Ishikawa (cell line): ENCODE results near the gene MFSD2A.

Experiments
- CEBPB ChIP-seq: IDR thresholded peaks from 2 replicates; pipeline ENCODE4 v1.6.1; 2012
- CREB1 ChIP-seq: IDR thresholded peaks from 2 replicates; pipeline ENCODE4 v1.6.1; 2012; ENCODE audit warnings: low read depth
- EGR1 ChIP-seq: IDR thresholded peaks from 2 replicates; pipeline ENCODE4 v1.6.1; 2012
- EP300 ChIP-seq: IDR thresholded peaks from 2 replicates; pipeline ENCODE4 v1.6.1; 2012; ENCODE audit warnings: borderline replicate concordance
- NFIC ChIP-seq: IDR thresholded peaks from 2 replicates; pipeline ENCODE4 v1.6.1; 2012
- RAD21 ChIP-seq: IDR thresholded peaks from 2 replicates; pipeline ENCODE4 v1.6.1; 2012; ENCODE audit warnings: low read depth
- TAF1 ChIP-seq: IDR thresholded peaks from 2 replicates; pipeline ENCODE4 v1.6.1; 2012; ENCODE audit warnings: low read depth, mild to moderate bottlenecking
- TCF12 ChIP-seq: IDR thresholded peaks from 2 replicates; pipeline ENCODE4 v1.6.1; 2012; ENCODE audit warnings: low read depth
- TEAD4 ChIP-seq: IDR thresholded peaks from 2 replicates; pipeline ENCODE4 v1.6.1; 2012
- YY1 ChIP-seq: IDR thresholded peaks from 2 replicates; pipeline ENCODE4 v1.6.1; 2012; ENCODE audit warnings: low read depth
- ZBTB7A ChIP-seq: IDR thresholded peaks from 2 replicates; pipeline ENCODE4 v1.6.1; 2012; ENCODE audit warnings: low read depth
- TF ChIP-seq, protein P1 (sequence below): IDR thresholded peaks from 2 replicates; pipeline ENCODE4 v1.6.1; 2012; ENCODE audit warnings: low read depth, mild to moderate bottlenecking
- TF ChIP-seq, protein P2 (sequence below): IDR thresholded peaks from 2 replicates; pipeline ENCODE4 v1.6.1; 2012
- TF ChIP-seq, protein P3 (sequence below): IDR thresholded peaks from 2 replicates; pipeline ENCODE4 v1.6.1; 2012

DNA sequence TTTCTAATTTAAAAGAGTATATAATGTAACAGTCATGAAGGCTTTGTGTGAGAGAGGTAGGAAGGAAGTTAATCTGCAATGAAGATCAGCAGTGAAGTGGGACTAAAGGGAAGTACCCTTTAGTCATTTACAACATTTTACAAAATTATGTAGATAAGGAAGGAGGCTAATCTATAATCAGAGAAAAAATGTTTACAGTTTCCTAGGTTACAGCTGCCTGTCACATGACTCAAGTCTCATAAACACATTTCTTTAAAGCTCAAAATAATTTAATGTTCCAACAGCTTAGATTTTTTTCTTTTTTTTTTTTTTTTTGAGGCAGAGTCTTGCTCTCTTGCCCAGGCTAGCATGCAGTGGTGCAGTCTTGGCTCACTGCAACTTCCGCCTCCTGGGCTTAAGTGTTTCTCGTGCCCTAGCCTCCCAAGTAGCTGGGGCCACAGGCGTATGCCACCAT is 59.3 kb downstream of the MFSD2A start:
- TF ChIP-seq, protein P1, sequence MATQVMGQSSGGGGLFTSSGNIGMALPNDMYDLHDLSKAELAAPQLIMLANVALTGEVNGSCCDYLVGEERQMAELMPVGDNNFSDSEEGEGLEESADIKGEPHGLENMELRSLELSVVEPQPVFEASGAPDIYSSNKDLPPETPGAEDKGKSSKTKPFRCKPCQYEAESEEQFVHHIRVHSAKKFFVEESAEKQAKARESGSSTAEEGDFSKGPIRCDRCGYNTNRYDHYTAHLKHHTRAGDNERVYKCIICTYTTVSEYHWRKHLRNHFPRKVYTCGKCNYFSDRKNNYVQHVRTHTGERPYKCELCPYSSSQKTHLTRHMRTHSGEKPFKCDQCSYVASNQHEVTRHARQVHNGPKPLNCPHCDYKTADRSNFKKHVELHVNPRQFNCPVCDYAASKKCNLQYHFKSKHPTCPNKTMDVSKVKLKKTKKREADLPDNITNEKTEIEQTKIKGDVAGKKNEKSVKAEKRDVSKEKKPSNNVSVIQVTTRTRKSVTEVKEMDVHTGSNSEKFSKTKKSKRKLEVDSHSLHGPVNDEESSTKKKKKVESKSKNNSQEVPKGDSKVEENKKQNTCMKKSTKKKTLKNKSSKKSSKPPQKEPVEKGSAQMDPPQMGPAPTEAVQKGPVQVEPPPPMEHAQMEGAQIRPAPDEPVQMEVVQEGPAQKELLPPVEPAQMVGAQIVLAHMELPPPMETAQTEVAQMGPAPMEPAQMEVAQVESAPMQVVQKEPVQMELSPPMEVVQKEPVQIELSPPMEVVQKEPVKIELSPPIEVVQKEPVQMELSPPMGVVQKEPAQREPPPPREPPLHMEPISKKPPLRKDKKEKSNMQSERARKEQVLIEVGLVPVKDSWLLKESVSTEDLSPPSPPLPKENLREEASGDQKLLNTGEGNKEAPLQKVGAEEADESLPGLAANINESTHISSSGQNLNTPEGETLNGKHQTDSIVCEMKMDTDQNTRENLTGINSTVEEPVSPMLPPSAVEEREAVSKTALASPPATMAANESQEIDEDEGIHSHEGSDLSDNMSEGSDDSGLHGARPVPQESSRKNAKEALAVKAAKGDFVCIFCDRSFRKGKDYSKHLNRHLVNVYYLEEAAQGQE = no peak
- TF ChIP-seq TAF1 = no peak
- no peak for TF ChIP-seq TEAD4
- TF ChIP-seq, protein P2, sequence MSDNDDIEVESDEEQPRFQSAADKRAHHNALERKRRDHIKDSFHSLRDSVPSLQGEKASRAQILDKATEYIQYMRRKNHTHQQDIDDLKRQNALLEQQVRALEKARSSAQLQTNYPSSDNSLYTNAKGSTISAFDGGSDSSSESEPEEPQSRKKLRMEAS = no peak
- TF ChIP-seq YY1 = no peak
- no peak for TF ChIP-seq EGR1
- TF ChIP-seq RAD21 = no peak
- TF ChIP-seq CREB1 = no peak
- no peak for TF ChIP-seq ZBTB7A
- no peak for TF ChIP-seq EP300
- no peak for TF ChIP-seq NFIC
- TF ChIP-seq TCF12 = no peak
- TF ChIP-seq CEBPB = no peak
- TF ChIP-seq, protein P3, sequence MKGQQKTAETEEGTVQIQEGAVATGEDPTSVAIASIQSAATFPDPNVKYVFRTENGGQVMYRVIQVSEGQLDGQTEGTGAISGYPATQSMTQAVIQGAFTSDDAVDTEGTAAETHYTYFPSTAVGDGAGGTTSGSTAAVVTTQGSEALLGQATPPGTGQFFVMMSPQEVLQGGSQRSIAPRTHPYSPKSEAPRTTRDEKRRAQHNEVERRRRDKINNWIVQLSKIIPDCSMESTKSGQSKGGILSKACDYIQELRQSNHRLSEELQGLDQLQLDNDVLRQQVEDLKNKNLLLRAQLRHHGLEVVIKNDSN = no peak
